NCI-H82 (cell line): ENCODE results near the gene ROM1.
"Not testable (repeated sequence)": the region's sequence is repeated elsewhere in the genome, so short reads cannot be mapped to it uniquely, and the experiment has no call there.

ENCODE experiments used
- DNase-seq: peaks from one replicate; lab custom pipeline; 2025; lab: John Stamatoyannopoulos, UW

The ROM1 gene

DNA sequence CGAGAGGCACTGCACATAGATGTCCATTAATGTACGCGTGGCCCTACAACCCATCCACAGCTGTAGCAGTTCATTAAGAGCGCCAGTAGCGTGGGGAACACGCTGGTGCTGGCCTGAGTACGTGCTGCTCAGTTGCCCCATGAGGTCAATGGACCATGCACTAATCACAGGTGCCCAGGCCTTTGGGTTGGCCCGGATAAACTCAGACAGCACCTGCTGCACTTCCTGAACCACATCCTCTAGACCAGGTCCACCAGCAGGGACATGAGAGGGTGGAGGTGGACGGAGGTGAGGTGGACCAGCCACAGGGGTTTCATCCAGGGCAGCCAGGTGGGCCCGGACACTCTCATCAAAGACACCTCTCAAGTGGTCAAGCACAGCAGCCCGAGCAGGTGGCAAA lies 36.4 kb downstream of the ROM1 start:
- no peak for DNase-seq

DNA sequence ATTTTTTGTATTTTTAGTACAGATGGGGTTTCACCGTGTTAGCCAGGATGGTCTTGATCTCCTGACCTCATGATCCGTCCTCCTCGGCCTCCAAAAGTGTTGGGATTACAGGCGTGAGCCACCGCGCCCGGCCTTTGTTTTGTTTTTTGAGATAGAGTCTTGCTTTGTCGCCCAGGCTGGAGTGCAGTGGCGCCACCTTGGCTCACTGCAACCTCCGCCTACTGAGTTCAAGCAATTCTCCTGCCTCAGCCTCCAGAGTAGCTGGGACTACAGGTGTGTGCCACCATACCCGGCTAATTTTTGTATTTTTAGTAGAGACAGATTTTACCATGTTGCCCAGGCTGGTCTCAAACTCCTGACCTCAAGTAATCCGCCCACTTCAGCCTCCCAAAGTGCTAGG lies 37.2 kb downstream of the ROM1 start:
- DNase-seq, result not testable (repeated sequence)

DNA sequence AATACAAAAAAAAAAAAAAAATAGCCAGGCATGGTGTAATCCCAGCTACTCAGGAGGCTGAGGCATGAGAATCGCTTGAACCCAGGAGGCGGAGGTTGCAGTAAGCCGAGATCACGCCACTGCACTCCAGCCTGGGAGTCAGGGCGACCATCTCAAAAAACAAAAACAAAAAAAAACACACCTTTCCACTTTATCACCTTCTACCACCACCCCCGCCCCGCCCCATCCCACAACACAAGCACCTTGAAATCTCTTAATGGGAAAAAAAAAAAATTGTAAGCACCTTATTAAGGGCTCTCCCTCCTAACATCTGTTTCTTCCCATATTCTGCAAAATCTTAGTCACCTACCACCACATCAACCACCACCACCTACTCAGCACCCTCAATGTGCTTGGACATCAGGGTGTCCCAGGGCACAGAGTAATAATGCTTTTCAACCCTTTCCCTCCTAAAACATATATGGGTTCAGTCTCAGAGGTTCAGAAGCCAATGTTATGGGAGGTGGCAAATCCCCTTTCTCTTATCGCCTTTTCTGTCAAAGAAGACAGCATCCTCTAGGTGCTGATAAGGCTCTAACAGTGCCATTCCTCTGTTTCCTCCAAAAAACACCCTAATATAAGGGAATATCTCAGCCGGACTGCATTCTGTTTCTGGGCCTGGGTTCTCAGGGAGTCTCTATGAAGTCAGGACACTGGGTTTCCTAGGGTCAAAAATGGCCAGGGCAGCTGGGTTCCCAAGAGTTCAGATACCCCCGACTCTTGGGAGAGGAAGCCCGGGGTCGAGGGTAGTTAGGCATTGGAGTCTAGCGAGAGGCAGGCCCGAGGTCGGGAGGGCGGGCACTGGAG lies 39.3 kb downstream of the ROM1 start:
- no peak for DNase-seq

DNA sequence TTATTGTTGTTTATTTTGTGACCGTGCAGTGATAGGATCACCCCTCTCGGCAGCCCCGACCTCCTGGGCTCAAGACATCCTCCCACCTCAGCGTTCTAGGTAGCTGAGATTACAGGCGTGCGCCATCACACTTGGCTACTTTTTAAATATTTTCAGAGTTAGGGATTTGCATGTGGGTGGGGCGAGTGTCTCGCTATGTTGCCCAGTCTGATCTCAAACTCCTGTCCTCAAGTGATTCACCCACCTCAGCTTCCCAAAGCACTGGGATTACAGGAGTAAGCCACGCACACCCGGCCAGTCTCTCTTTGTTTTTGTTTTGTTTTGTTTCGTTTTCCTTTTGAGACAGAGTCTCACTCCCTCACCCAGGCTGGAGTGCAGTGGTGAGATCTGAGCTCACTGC lies 41.2 kb downstream of the ROM1 start:
- DNase-seq, result no peak

DNA sequence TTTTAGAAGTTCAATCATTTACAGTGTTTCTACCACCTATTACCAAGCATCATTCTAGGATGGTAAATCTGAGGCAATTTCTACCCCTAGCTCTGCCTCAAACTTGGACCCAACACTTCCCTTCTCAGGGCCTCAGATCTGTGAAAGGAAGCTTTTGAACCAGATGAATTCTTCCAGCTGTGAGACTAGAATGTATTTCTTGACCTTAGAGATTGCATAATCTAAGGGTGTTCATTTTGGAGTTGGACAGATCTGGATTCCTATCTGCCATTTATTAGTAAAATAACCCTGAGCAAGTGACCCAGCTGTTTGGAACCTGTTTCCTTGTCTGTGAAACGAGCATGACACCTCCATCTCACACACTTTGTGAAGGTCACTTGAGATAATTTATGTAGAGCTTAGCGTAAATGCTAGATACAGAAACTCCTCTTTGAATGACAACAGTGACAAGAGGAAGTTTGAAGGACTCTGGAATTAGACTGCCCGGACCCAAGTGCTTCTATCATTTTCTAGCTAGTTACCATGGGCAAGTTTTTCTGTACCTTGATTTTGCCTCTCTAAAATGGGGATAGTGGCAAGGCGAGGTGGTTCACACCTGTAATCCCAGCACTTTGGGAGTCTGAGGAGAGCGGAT lies 43.9 kb downstream of the ROM1 start:
- DNase-seq, result no peak

DNA sequence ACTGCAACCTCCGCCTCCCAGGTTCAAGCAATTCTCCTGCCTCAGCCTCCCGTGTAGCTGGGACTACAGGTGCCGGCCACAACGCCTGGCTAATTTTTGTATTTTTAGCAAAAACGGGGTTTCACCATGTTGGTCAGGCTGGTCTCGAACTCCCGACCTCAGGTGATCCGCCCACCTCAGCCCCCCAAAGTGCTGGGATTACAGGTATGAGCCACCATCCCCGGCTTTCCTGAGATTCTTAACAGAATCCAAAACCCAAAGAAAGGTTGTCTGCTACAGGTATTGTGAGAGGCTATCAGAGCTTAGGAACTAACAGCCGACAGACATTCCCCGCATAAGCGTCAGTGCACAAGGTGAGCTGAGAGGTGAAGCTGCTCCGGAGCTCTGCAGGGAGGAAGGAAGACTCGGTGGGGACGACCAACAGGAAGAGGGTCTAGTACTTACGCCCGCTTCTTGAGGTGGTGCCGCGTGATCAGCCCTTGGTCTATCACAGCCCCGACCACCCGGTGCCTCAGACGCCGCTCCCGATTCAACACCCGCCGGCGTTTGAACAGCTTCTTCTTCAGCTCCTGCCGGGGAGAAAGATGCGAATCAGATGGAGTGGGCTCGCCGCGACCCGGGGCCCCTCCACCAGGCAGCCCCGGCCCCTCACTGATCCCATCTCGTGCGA lies 51.5 kb downstream of the ROM1 start:
- DNase-seq, result peak; percentile 82
